H1 (cell line): ENCODE measurements around the gene CRYBG3. TPM values are rescaled to one million over a fixed set of nuclear protein-coding genes. Genes with fewer than 3 reads are reported as not detected.

ENCODE experiments used
- TAF1 ChIP-seq: IDR thresholded peaks from 2 replicates; pipeline ENCODE4 v1.6.1; 2011; ENCODE audit warnings: mild to moderate bottlenecking, low read depth, low read length
- polyA plus RNA-seq, 7 experiments: library from polyadenylated mRNA; depleted of rRNA in 3 of 7; stranded (reverse) in 5 of 7; unstranded in 2 of 7; fragments of >200 nt in 5 of 7; fragments of 200-250 nt in 2 of 7; gene quantifications; 1 replicate in 5 of 7; 2 replicates in 1 of 7; 4 replicates in 1 of 7; pipeline versions ENCODE4 v1.2.1 to v1.2.3, GENCODE V29; 2011 to 2013; ENCODE audit warnings: missing spikeins in 2 of 7, mixed read lengths in 2 of 7
- total RNA-seq: library from RNA; stranded (reverse); fragmentation: NEBNext Ultra II Directional; extraction: Animal tissue kit (Norgen Biotek cat#: 25700); gene quantifications from 2 replicates; pipeline ENCODE4 v1.2.1, GENCODE V29; 2021

CRYBG3 gene
- total and polyA plus RNA-seq, 2 of the 8 experiments (the other 6 are each of a cell fraction or from before 2014, with no cell fraction given): 2.1 to 8.0 TPM

DNA sequence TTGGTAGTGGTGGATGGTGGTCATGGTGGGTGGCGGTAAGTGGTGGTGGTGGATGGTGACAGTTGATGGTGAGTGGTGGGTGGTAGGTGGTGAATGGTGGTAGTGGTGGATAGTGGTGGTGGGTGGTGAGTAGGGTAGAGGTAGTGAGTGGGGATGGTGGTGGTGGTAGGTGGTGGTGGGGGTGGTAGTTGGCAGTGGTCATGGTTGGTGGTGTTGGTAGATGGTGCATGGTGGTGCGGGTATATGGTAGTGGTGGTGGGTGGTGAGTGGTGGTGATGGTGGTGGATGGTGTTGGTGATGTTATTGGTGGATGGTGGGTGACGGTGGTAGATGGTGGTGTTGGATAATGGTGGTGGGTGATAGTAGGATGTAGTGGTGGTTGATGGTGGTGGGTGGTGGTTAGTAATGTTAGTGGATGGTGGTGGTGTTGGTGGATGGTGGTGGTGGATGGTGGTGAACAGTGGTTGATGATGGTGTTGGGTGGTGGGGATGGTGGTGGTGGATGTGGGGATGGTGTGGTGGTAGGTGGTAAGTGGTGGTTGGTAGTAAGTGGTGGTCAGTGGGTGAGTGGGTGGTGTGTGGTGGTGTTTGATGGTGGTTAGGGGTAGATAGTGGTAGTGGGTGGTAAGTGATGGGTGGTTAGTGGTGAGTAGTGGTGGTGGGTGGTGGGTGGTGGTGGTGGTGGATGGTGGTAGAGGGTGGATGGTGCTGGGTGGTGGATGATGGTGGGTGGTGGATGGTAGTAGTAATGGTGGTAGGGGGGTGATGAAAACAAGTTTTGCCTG, 167.2 kb downstream of the CRYBG3 start (continued):
- TF ChIP-seq TAF1: no peak
- TF ChIP-seq, all 59 proteins: peak for 0
